Tibial artery (tissue), 4 donors: Measurements from ENCODE around the gene AMIGO1.
"Not testable (repeated sequence)": the region's sequence is repeated elsewhere in the genome, so short reads cannot be mapped to it uniquely, and the experiment has no call there.

Experiments used
- DNase-seq, 2 donors: peaks; one replicate each; pipeline ENCODE4 v3.0.0-alpha.2; 2019
- H3K27ac ChIP-seq, 2 donors: fragments of 200-600 bp; sonication (generic) in 1 of 2; 1 replicate in 1 of 2; 2 replicates in 1 of 2; pipeline ENCODE4 v1.5.1; 2018 to 2019; ENCODE audit warnings: mild to moderate bottlenecking in 1 of 2
- H3K27me3 ChIP-seq, 2 donors: fragments of 200-600 bp; sonication (generic) in 1 of 2; one replicate each; pipeline versions ENCODE4 v1.5.1 to v1.6.0; 2016 to 2019
- H3K36me3 ChIP-seq, 3 donors: fragments of 200-600 bp; sonication (generic) in 2 of 3; one replicate each; pipeline ENCODE4 v1.5.1; 2016 to 2019; ENCODE audit warnings: mild to moderate bottlenecking in 2 of 3
- H3K4me1 ChIP-seq, 4 donors: fragments of 200-600 bp; sonication (generic) in 2 of 4; 1 replicate in 3 of 4; 2 replicates in 1 of 4; pipeline ENCODE4 v1.5.1; 2016 to 2019
- H3K4me3 ChIP-seq, 2 donors: fragments of 200-600 bp; sonication (generic) in 1 of 2; 1 replicate in 1 of 2; 2 replicates in 1 of 2; pipeline ENCODE4 v1.5.1; 2018 to 2019; ENCODE audit warnings: mild to moderate bottlenecking in 2 of 2
- H3K9me3 ChIP-seq, 3 donors: fragments of 200-600 bp; sonication (generic) in 1 of 3; one replicate each; pipeline ENCODE4 v1.5.1; 2016 to 2019
- CTCF ChIP-seq, 2 experiments: fragments of 200-600 bp in 1 of 2; fragments of 450-650 bp in 1 of 2; IDR thresholded peaks; one replicate each; pipeline ENCODE4 v1.5.1; 2017 to 2019; ENCODE audit warnings: antibody characterized with exemption in 2 of 2, mild to moderate bottlenecking in 1 of 2, moderate library complexity in 1 of 2
- intact Hi-C: fragments of 100-400 bp; cut with DNase I; formaldehyde crosslinking; loops from one replicate; pipeline ENCODE4 v1.15.0; 2023; ENCODE audit warnings: low total_unique reads

AMIGO1 gene

GRCh38 chr1:109475261-109475660, 34.3 kb downstream of the AMIGO1 start:
- H3K27me3 ChIP-seq = no peaks in the 10 kb centered on the region
- H3K27ac ChIP-seq = no peak overlapping the region
- H3K4me1 ChIP-seq = no peaks in the 10 kb centered on the region
- no peak overlapping the region for H3K4me3 ChIP-seq
- no peak for DNase-seq
- no peaks in the 10 kb centered on the region for H3K9me3 ChIP-seq
- TF ChIP-seq CTCF (IDR thresholded peaks at IDR 0.05) = no peak
- intact Hi-C loops = no loop called here
- no peaks in the 10 kb centered on the region for H3K36me3 ChIP-seq

GRCh38 chr1:109474697-109475096, 34.8 kb downstream of the AMIGO1 start:
- no peaks in the 10 kb centered on the region for H3K9me3 ChIP-seq
- H3K27me3 ChIP-seq = no peaks in the 10 kb centered on the region
- intact Hi-C loops = no loop called here
- TF ChIP-seq CTCF (IDR thresholded peaks at IDR 0.05) = no peak
- no peaks in the 10 kb centered on the region for H3K4me1 ChIP-seq
- H3K36me3 ChIP-seq = no peaks in the 10 kb centered on the region
- H3K4me3 ChIP-seq = no peak overlapping the region
- no peak for DNase-seq
- no peak overlapping the region for H3K27ac ChIP-seq

GRCh38 chr1:109473284-109474057, 36.1 kb downstream of the AMIGO1 start:
- H3K4me1 ChIP-seq, H3K27me3 ChIP-seq, H3K36me3 ChIP-seq, intact Hi-C loops, H3K9me3 ChIP-seq, H3K27ac ChIP-seq, H3K4me3 ChIP-seq, DNase-seq: not testable (repeated sequence)

- no peaks in the 10 kb centered on the region for H3K27me3 ChIP-seq
- H3K27ac ChIP-seq = no peak overlapping the region
- no peaks in the 10 kb centered on the region for H3K9me3 ChIP-seq
- intact Hi-C loops = no loop called here
- no peaks in the 10 kb centered on the region for H3K4me1 ChIP-seq
- no peaks in the 10 kb centered on the region for H3K36me3 ChIP-seq
- DNase-seq = no peak
- no peak for TF ChIP-seq CTCF (IDR thresholded peaks at IDR 0.05)
- H3K4me3 ChIP-seq = no peak overlapping the region
Observed at GRCh38 chr1:109472779-109473178, 36.7 kb downstream of the AMIGO1 start.

GRCh38 chr1:109470245-109470644, 39.3 kb downstream of the AMIGO1 start:
- no peak for DNase-seq
- intact Hi-C loops = no loop called here
- Histone ChIP-seq H3K36me3 (no peaks in the 10 kb centered on the region), H3K27ac (no peak overlapping the region), H3K4me3 (no peak overlapping the region), H3K4me1 (peaks cover 0 to 19% (median 7%) of the 10 kb centered on the region in 4 donors), H3K9me3 (no peaks in the 10 kb centered on the region), H3K27me3 (peaks cover 0 to 14% of the 10 kb centered on the region in 2 donors)
- TF ChIP-seq CTCF (IDR thresholded peaks at IDR 0.05) = no peak

- peaks cover 0 to 14% of the 10 kb centered on the region in 2 donors for H3K27me3 ChIP-seq
- intact Hi-C loops = loop anchor here (5.0 kb wide), 1 partner anchor 42 kb away; the partner anchor contains the start of gene PSMA5
Observed at GRCh38 chr1:109468903-109469302, 40.6 kb downstream of the AMIGO1 start.

More at GRCh38 chr1:109468903-109469302, 40.6 kb downstream of the AMIGO1 start:
- TF ChIP-seq CTCF (IDR thresholded peaks at IDR 0.05) = no peak
- no peak overlapping the region for H3K27ac ChIP-seq
- no peak for DNase-seq
- H3K36me3 ChIP-seq = no peaks in the 10 kb centered on the region
- H3K9me3 ChIP-seq = no peaks in the 10 kb centered on the region
- H3K4me3 ChIP-seq = no peak overlapping the region
- peaks cover 0 to 19% (median 7%) of the 10 kb centered on the region in 4 donors for H3K4me1 ChIP-seq
